Endodermal cell (in vitro differentiated cells): ENCODE data around the gene NKPD1. TPM values are rescaled to one million over a fixed set of nuclear protein-coding genes. Genes with fewer than 3 reads are reported as not detected.

Experiments
- DNase-seq: peaks from one replicate; pipeline ENCODE4 v3.0.0-alpha.2; 2017
- H3K27ac ChIP-seq: 2 replicates; pipeline ENCODE4 v1.5.1; 2013; ENCODE audit warnings: mild to moderate bottlenecking, low read depth, low read length, moderate library complexity
- H3K27me3 ChIP-seq: 2 replicates; pipeline ENCODE4 v1.6.1; 2013; ENCODE audit warnings: mild to moderate bottlenecking, low read length, moderate library complexity; ENCODE audit not compliant: insufficient read depth, control insufficient read depth, poor library complexity, severe bottlenecking
- H3K36me3 ChIP-seq: 2 replicates; pipeline ENCODE4 v1.7.0; 2013; ENCODE audit warnings: mild to moderate bottlenecking, low read length, moderate library complexity; ENCODE audit not compliant: control insufficient read depth, insufficient read depth
- H3K4me1 ChIP-seq: one replicate; pipeline ENCODE4 v1.7.0; 2013; ENCODE audit warnings: low read length; ENCODE audit not compliant: control insufficient read depth, insufficient read depth
- H3K4me3 ChIP-seq: 2 replicates; pipeline ENCODE4 v1.5.1; 2013; ENCODE audit warnings: mild to moderate bottlenecking, low read length, moderate library complexity
- H3K9ac ChIP-seq: 2 replicates; pipeline ENCODE4 v1.6.1; 2013; ENCODE audit warnings: mild to moderate bottlenecking, low read length, moderate library complexity; ENCODE audit not compliant: poor library complexity, severe bottlenecking; ENCODE audit errors: extremely low read depth
- H3K9me3 ChIP-seq: 2 replicates; pipeline ENCODE4 v1.6.1; 2013; ENCODE audit warnings: mild to moderate bottlenecking, low read length, moderate library complexity; ENCODE audit not compliant: control insufficient read depth
- H3K27ac Mint-ChIP-seq: 2 replicates; pipeline ENCODE4 v1.8.0; 2020; ENCODE audit warnings: mixed read lengths
- H3K27me3 Mint-ChIP-seq: 2 replicates; pipeline ENCODE4 v1.8.0; 2021; ENCODE audit warnings: mild to moderate bottlenecking, mixed read lengths; ENCODE audit not compliant: insufficient read depth
- H3K36me3 Mint-ChIP-seq: 2 replicates; pipeline ENCODE4 v1.8.0; 2020; ENCODE audit warnings: low read depth, mixed read lengths
- H3K4me1 Mint-ChIP-seq: 2 replicates; pipeline ENCODE4 v1.8.0; 2020; ENCODE audit warnings: mixed read lengths
- H3K4me3 Mint-ChIP-seq: 2 replicates; pipeline ENCODE4 v1.8.0; 2020; ENCODE audit warnings: mild to moderate bottlenecking, moderate library complexity, mixed read lengths
- H3K9me3 Mint-ChIP-seq: 2 replicates; pipeline ENCODE4 v1.8.0; 2020; ENCODE audit warnings: mild to moderate bottlenecking, mixed read lengths
- CTCF ChIP-seq: fragments of 200-600 bp; sonication (generic); conservative IDR thresholded peaks from 2 replicates; pipeline ENCODE4 v1.5.0; 2021; ENCODE audit warnings: antibody characterized with exemption, mild to moderate bottlenecking
- WGBS, 2 experiments: methylation state at CpG; one replicate each; pipeline versions ENCODE4 v1.1.5 to v1.1.7; 2013; ENCODE audit warnings: missing lambda C conversion rate in 2 of 2, mixed read lengths in 1 of 2; ENCODE audit not compliant: insufficient coverage in 1 of 2, insufficient read length in 1 of 2; 5-methylcytosine and 5-hydroxymethylcytosine counted together
- total RNA-seq, 2 donors: library from RNA; stranded (reverse); fragmentation: NEBNext Ultra II Directional in 1 of 2; extraction: Animal tissue kit (Norgen Biotek cat#: 25700) in 1 of 2; gene quantifications; 2 replicates in 1 of 2; 3 replicates in 1 of 2; pipeline ENCODE4 v1.2.1, GENCODE V29; 2021

Gene NKPD1
- total RNA-seq, 2 donors from 2014 or later, result 0.15 to 0.22 TPM

GRCh38 chr19:45161738-45162607 is 1.2 kb upstream of the NKPD1 start:
- no peaks in the 10 kb centered on the region for H3K9me3 Mint-ChIP-seq

GRCh38 chr19:45159971-45160324 is 834 bp downstream of the NKPD1 start:
- Histone ChIP-seq H3K36me3 (no peaks in the 10 kb centered on the region), H3K9me3 (no peaks in the 10 kb centered on the region), H3K9ac (no peak overlapping the region), H3K27me3 (no peaks in the 10 kb centered on the region), H3K4me1 (peaks cover 6% of the 10 kb centered on the region), H3K27ac (no peak overlapping the region), H3K4me3 (no peak overlapping the region)
- Mint-ChIP-seq H3K36me3 (no peaks in the 10 kb centered on the region), H3K4me1 (peaks cover 2% of the 10 kb centered on the region), H3K4me3 (no peak overlapping the region), H3K27me3 (peaks cover 31% of the 10 kb centered on the region), H3K27ac (no peak overlapping the region), H3K9me3 (no peaks in the 10 kb centered on the region)
- WGBS, 2 experiments, result 91 to 96% methylated on average over 10 of the region's 10 CpGs
- TF ChIP-seq CTCF, result no peak
- no peak for DNase-seq

More at GRCh38 chr19:45161738-45162607, 1.2 kb upstream of the NKPD1 start:
- H3K9ac ChIP-seq, result no peak overlapping the region
- H3K27me3 Mint-ChIP-seq, result peaks cover 13% of the 10 kb centered on the region
- no peaks in the 10 kb centered on the region for H3K4me1 ChIP-seq
- no peaks in the 10 kb centered on the region for H3K36me3 Mint-ChIP-seq
- WGBS, 2 experiments, result 58 to 59% methylated on average over 21 to 32 of the region's 32 CpGs
- no peak overlapping the region for H3K27ac ChIP-seq
- no peak overlapping the region for H3K4me3 Mint-ChIP-seq
- no peaks in the 10 kb centered on the region for H3K36me3 ChIP-seq
- H3K9me3 ChIP-seq, result no peaks in the 10 kb centered on the region
- H3K27me3 ChIP-seq, result no peaks in the 10 kb centered on the region
- H3K4me1 Mint-ChIP-seq, result peaks cover 2% of the 10 kb centered on the region
- H3K4me3 ChIP-seq, result no peak overlapping the region
- H3K27ac Mint-ChIP-seq, result no peak overlapping the region
- DNase-seq, result peak; percentile 92
- TF ChIP-seq CTCF, result peak; percentile 83

- 89 to 94% methylated on average over 8 to 12 of the region's 12 CpGs for WGBS, 2 experiments
- Mint-ChIP-seq H3K27me3 (peaks cover 36% of the 10 kb centered on the region), H3K27ac (no peak overlapping the region), H3K4me3 (no peak overlapping the region), H3K36me3 (no peaks in the 10 kb centered on the region), H3K9me3 (no peaks in the 10 kb centered on the region), H3K4me1 (peaks cover 3% of the 10 kb centered on the region)
- H3K27ac ChIP-seq, result no peak overlapping the region
- H3K4me1 ChIP-seq, result peaks cover 8% of the 10 kb centered on the region
- no peak overlapping the region for H3K9ac ChIP-seq
- TF ChIP-seq CTCF, result no peak
- no peaks in the 10 kb centered on the region for H3K36me3 ChIP-seq
- H3K9me3 ChIP-seq, result no peaks in the 10 kb centered on the region
- no peak overlapping the region for H3K4me3 ChIP-seq
- no peaks in the 10 kb centered on the region for H3K27me3 ChIP-seq
- DNase-seq, result no peak
Observed at GRCh38 chr19:45159210-45159970, 1.4 kb downstream of the NKPD1 start.
